Breast epithelium (tissue), 4 donors: Measurements from ENCODE around the gene KIAA0232. TPM values are rescaled to one million over a fixed set of nuclear protein-coding genes. Genes with fewer than 3 reads are reported as not detected.

Experiments
- DNase-seq, 2 donors: peaks; one replicate each; pipeline ENCODE4 v3.0.0-alpha.2; 2019; ENCODE audit warnings: low spot score in 2 of 2
- H3K27ac ChIP-seq, 2 donors: fragments of 200-600 bp; sonication (generic) in 1 of 2; one replicate each; pipeline ENCODE4 v1.5.1; 2016 to 2019; ENCODE audit warnings: mild to moderate bottlenecking in 1 of 2
- H3K27me3 ChIP-seq, 2 donors: fragments of 200-600 bp; sonication (generic) in 1 of 2; one replicate each; pipeline versions ENCODE4 v1.5.1 to v1.6.0; 2017 to 2019; ENCODE audit warnings: control low read depth in 1 of 2, mild to moderate bottlenecking in 1 of 2
- H3K36me3 ChIP-seq: fragments of 200-600 bp; one replicate; pipeline ENCODE4 v1.5.1; 2019
- H3K4me1 ChIP-seq, 2 donors: fragments of 200-600 bp; sonication (generic); one replicate each; pipeline ENCODE4 v1.5.1; 2016 to 2019; ENCODE audit warnings: control low read depth in 1 of 2
- H3K4me3 ChIP-seq, 3 donors: fragments of 200-600 bp; sonication (generic); 1 replicate in 2 of 3; 2 replicates in 1 of 3; pipeline ENCODE4 v1.5.1; 2016 to 2019; ENCODE audit warnings: mild to moderate bottlenecking in 3 of 3, moderate library complexity in 2 of 3
- H3K9me3 ChIP-seq, 2 donors: fragments of 200-600 bp; sonication (generic) in 1 of 2; one replicate each; pipeline ENCODE4 v1.5.1; 2016 to 2019; ENCODE audit warnings: control low read depth in 1 of 2
- POLR2A ChIP-seq: fragments of 450-650 bp; IDR thresholded peaks from one replicate; pipeline ENCODE4 v1.6.1; 2016; ENCODE audit warnings: antibody characterized with exemption, mild to moderate bottlenecking, moderate library complexity
- POLR2AphosphoS5 ChIP-seq, 3 donors: sonication (generic); formaldehyde crosslinking; IDR thresholded peaks; one replicate each; pipeline ENCODE4 v1.6.1; 2017; ENCODE audit warnings: antibody characterized with exemption in 3 of 3
- intact Hi-C: fragments of 100-400 bp; cut with DNase I; formaldehyde crosslinking; loops from one replicate; pipeline ENCODE4 v1.15.1; 2023; ENCODE audit warnings: low total_unique reads
- total RNA-seq, 3 donors: library from RNA; depleted of rRNA; stranded (reverse); fragments of >200 nt; gene quantifications; one replicate each; pipeline ENCODE4 v1.1.0, GENCODE V29; 2016
- TF ChIP-seq, protein P1 (sequence below), 3 donors: fragments of 450-650 bp; IDR thresholded peaks; one replicate each; pipeline ENCODE4 v1.5.1; 2016 to 2017; ENCODE audit warnings: antibody characterized with exemption in 3 of 3, mild to moderate bottlenecking in 3 of 3, moderate library complexity in 3 of 3

The KIAA0232 gene, protein sequence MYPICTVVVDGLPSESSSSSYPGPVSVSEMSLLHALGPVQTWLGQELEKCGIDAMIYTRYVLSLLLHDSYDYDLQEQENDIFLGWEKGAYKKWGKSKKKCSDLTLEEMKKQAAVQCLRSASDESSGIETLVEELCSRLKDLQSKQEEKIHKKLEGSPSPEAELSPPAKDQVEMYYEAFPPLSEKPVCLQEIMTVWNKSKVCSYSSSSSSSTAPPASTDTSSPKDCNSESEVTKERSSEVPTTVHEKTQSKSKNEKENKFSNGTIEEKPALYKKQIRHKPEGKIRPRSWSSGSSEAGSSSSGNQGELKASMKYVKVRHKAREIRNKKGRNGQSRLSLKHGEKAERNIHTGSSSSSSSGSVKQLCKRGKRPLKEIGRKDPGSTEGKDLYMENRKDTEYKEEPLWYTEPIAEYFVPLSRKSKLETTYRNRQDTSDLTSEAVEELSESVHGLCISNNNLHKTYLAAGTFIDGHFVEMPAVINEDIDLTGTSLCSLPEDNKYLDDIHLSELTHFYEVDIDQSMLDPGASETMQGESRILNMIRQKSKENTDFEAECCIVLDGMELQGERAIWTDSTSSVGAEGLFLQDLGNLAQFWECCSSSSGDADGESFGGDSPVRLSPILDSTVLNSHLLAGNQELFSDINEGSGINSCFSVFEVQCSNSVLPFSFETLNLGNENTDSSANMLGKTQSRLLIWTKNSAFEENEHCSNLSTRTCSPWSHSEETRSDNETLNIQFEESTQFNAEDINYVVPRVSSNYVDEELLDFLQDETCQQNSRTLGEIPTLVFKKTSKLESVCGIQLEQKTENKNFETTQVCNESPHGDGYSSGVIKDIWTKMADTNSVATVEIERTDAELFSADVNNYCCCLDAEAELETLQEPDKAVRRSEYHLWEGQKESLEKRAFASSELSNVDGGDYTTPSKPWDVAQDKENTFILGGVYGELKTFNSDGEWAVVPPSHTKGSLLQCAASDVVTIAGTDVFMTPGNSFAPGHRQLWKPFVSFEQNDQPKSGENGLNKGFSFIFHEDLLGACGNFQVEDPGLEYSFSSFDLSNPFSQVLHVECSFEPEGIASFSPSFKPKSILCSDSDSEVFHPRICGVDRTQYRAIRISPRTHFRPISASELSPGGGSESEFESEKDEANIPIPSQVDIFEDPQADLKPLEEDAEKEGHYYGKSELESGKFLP (N-terminal part only)
- total RNA-seq = 10 to 100 TPM; 31.5 to 40.8 (median 31.7) TPM

DNA sequence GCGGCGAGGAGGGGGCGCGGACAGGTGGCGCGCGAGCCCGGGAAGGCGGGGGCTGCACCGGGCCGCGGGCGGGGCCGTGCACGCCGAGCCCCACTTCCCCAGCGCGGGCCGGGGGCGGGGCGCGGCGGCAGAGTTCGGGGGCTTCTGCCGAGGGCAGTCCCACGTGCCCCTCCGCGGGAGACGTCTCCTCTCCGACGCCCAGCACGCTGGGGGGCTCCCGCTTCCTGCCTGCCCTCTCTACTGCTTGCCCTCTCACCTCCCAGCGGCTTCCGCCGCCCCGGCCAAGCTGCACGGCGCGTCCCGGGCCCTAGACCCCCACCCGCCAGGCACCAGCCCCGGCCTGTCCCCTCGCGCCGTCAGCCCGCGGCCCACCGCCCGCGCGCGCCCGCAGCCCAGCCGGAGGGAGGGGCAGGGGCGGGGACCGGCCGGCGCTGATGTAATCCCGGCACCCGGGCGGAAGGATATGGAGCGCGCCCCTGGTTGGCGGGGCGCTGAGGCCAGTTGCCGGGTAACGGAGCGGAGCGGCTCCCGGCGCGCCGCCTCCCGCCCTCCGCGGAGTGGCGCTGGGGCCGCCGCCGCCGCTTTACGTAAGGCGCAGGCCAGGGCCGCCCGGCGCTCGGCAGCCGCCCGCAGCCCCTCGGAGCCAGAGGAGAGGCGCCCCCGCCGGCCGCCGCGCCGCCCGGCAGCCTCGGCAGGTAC lies at the start of gene KIAA0232:
Gene KIAA0232 (plus strand): TSS at position 581 of the 699 bp plus-strand sequence. CDS start 41,727 bp downstream, outside the sequence.
- no peaks in the 10 kb centered on the region for H3K27me3 ChIP-seq
- peaks cover 0 to 9% of the 10 kb centered on the region in 2 donors for H3K4me1 ChIP-seq
- peak; percentile 83 to 90 for DNase-seq
- TF ChIP-seq POLR2A (no peak), POLR2AphosphoS5 (IDR thresholded peaks at IDR 0.05) (peak; percentile 45 to 78 (median 52))
- TF ChIP-seq, protein P1, sequence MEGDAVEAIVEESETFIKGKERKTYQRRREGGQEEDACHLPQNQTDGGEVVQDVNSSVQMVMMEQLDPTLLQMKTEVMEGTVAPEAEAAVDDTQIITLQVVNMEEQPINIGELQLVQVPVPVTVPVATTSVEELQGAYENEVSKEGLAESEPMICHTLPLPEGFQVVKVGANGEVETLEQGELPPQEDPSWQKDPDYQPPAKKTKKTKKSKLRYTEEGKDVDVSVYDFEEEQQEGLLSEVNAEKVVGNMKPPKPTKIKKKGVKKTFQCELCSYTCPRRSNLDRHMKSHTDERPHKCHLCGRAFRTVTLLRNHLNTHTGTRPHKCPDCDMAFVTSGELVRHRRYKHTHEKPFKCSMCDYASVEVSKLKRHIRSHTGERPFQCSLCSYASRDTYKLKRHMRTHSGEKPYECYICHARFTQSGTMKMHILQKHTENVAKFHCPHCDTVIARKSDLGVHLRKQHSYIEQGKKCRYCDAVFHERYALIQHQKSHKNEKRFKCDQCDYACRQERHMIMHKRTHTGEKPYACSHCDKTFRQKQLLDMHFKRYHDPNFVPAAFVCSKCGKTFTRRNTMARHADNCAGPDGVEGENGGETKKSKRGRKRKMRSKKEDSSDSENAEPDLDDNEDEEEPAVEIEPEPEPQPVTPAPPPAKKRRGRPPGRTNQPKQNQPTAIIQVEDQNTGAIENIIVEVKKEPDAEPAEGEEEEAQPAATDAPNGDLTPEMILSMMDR (IDR thresholded peaks at IDR 0.05) = peak in 1 of 3 donors; percentile 16
- H3K27ac ChIP-seq = peak within 1 kb of the TSS; percentile 99 to 100
- H3K4me3 ChIP-seq = peak within 1 kb of the TSS; percentile 99 to 100 (median 100)
- no peaks in the 10 kb centered on the region for H3K36me3 ChIP-seq
- H3K9me3 ChIP-seq = no peaks in the 10 kb centered on the region
- intact Hi-C loops = no loop called here

DNA sequence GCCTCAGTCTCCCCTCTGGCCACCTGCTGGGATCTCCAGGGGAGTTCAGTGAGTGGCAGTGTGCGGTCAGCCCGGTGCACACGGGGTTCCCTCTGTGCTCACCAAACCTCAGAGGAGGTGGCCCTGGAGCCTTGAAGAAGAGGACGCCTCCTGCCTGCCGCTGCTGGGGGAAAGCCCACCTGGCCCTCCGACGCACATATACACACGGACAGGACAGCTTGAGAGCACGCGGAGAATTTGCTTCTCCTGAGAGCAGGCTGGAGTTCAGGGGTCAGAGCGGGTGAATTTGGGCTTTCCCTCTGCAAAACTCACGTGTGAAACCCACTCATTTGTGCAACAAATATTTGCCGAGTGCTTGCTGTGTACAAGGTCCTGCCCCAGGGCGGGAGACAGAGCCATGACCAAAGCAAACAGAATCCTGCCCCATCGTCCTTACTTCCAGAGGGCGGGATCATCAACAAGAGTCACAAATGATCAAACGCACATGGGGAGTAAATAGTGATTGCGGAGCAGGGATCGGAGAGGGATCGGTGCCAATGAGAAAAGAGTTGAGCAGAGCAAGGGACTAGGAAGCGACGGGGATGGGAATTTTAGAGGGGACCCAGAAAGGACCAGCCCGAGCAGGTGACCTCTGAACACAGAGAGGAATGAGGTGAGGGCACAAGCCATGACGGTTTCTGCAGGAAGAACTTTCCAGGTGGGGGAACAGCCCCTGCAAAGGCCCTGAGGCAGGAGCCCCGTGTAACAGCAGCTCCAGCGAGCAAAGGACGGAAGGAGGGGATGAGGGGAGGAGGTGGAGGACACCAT lies 49.0 kb upstream of the KIAA0232 start:
- no peak for DNase-seq
- Histone ChIP-seq H3K4me1 (peaks cover 10 to 11% of the 10 kb centered on the region in 2 donors), H3K4me3 (no peak overlapping the region), H3K27ac (peak overlapping the region; percentile 60 to 75), H3K27me3 (no peaks in the 10 kb centered on the region), H3K9me3 (no peaks in the 10 kb centered on the region), H3K36me3 (no peaks in the 10 kb centered on the region)
- intact Hi-C loops = loop anchor here (2.0 kb wide), 1 partner anchor 53 kb away; no protein-coding TSS in a partner anchor
- no peak for TF ChIP-seq POLR2AphosphoS5 (IDR thresholded peaks at IDR 0.05)
- no peak for TF ChIP-seq POLR2A
- TF ChIP-seq, protein P1 (IDR thresholded peaks at IDR 0.05) = no peak

DNA sequence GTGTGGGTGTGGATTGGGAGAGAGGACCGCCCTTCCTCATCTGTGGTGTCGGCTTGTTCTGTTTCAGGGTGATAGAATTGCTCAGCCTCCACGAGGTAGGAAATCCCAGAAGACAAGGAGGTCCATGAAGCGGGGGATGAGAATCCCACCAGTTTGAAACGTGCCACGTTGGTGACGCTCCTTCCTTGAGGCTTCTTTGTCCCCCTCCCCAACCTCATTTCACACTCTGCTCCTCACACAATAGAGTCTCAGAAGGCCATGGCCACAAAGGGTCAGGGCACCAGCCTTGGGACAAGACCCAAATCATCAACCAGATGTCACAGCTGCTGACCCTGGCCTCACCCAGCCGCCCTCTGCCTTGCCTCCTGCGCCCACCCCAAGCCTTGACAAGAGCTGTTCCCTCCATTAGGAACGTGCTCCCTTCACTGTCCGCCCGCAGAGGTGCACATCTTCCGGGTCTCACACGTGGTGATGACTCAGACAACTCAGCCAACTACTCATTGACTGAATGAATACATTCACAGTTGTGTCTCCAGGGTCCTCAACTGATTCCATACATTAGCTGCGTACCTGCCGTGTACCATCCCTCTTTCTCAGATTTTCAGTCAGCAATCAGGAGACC lies 48.3 kb upstream of the KIAA0232 start:
- Histone ChIP-seq H3K9me3 (no peaks in the 10 kb centered on the region), H3K4me1 (peaks cover 10 to 11% of the 10 kb centered on the region in 2 donors), H3K27me3 (no peaks in the 10 kb centered on the region), H3K4me3 (no peak overlapping the region), H3K27ac (no peak overlapping the region), H3K36me3 (no peaks in the 10 kb centered on the region)
- TF ChIP-seq, protein P1 (IDR thresholded peaks at IDR 0.05) = no peak
- TF ChIP-seq POLR2AphosphoS5 (IDR thresholded peaks at IDR 0.05) = no peak
- no peak for TF ChIP-seq POLR2A
- intact Hi-C loops = no loop called here
- no peak for DNase-seq

DNA sequence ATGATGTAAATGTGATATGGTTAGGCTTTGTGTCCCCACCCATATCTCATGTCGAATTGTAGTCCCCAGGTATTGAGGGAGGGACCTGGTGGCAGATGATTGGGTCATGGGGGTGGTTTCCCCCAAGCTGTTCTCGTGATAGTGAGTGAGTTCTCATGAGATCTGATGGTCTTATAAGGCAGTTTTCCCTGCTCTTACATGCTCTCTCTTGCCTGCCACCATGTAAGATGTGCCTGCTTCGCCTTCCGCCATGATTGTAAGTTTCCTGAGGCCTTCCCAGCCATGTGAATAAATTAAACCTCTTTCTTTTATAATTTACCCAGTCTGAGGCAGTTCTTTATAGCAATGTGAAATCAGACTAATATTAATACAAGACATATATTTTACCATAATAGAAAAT lies 42.6 kb upstream of the KIAA0232 start:
- Histone ChIP-seq H3K36me3 (no peaks in the 10 kb centered on the region), H3K4me1 (no peaks in the 10 kb centered on the region), H3K4me3 (no peak overlapping the region), H3K9me3 (no peaks in the 10 kb centered on the region), H3K27me3 (no peaks in the 10 kb centered on the region), H3K27ac (no peak overlapping the region)
- intact Hi-C loops = no loop called here
- no peak for DNase-seq
- TF ChIP-seq, protein P1 (IDR thresholded peaks at IDR 0.05) = no peak
- TF ChIP-seq POLR2AphosphoS5 (IDR thresholded peaks at IDR 0.05) = no peak
- no peak for TF ChIP-seq POLR2A
